H1 (cell line): ENCODE data around the gene RAB22A. TPM values are rescaled to one million over a fixed set of nuclear protein-coding genes. Genes with fewer than 3 reads are reported as not detected.

ENCODE experiments used
- CTCF ChIA-PET: fragments of 300-600 bp; sonication (Branson Sonifier 250); formaldehyde crosslinking; loops from one replicate; lab custom pipeline; 2021; ENCODE audit not compliant: partially characterized antibody; lab: Charles Lee
- POLR2A ChIA-PET: fragments of 300-600 bp; sonication (Branson Sonifier 250); formaldehyde crosslinking; loops from one replicate; lab custom pipeline; 2021; ENCODE audit warnings: inconsistent platforms; ENCODE audit not compliant: partially characterized antibody; lab: Charles Lee
- DNase-seq, 2 experiments: peaks; one replicate each; pipeline versions ENCODE4 v3.0.0 to v3.0.0-alpha.2; 2010 to 2022; ENCODE audit warnings: low spot score in 2 of 2, low read depth in 1 of 2, mixed read lengths in 1 of 2
- FAIRE-seq: peaks from 2 replicates; lab custom pipeline; 2011; peaks lifted over from hg19 to GRCh38; lab: Jason Lieb, UNC
- H2AFZ ChIP-seq: 2 replicates; pipeline ENCODE4 v1.8.1; 2012; ENCODE audit warnings: low read length, inconsistent platforms
- H2AK5ac ChIP-seq: 2 replicates; pipeline ENCODE4 v1.6.1; 2013; ENCODE audit warnings: low read depth, low read length
- H2BK120ac ChIP-seq: replicated peaks from 2 replicates; pipeline ENCODE3; 2013; ENCODE audit warnings: low read depth, low read length, inconsistent platforms
- H2BK12ac ChIP-seq: 2 replicates; pipeline ENCODE4 v1.6.1; 2013; ENCODE audit warnings: low read depth, low read length
- H2BK15ac ChIP-seq: 2 replicates; pipeline ENCODE4 v1.6.1; 2013; ENCODE audit warnings: low read length
- H2BK20ac ChIP-seq: 2 replicates; pipeline ENCODE4 v1.6.1; 2013; ENCODE audit warnings: low read length
- H2BK5ac ChIP-seq: 2 replicates; pipeline ENCODE4 v1.6.1; 2013; ENCODE audit warnings: low read depth, low read length
- H3K14ac ChIP-seq: 2 replicates; pipeline ENCODE4 v1.6.1; 2013; ENCODE audit warnings: inconsistent platforms; ENCODE audit not compliant: insufficient read length
- H3K18ac ChIP-seq: 2 replicates; pipeline ENCODE4 v1.6.1; 2013; ENCODE audit warnings: low read length; ENCODE audit errors: extremely low read depth
- H3K23ac ChIP-seq: 2 replicates; pipeline ENCODE4 v1.6.1; 2013; ENCODE audit warnings: inconsistent platforms; ENCODE audit not compliant: insufficient read length
- H3K23me2 ChIP-seq: 2 replicates; pipeline ENCODE4 v1.6.1; 2013; ENCODE audit warnings: low read depth, low read length
- H3K27ac ChIP-seq: 2 replicates; pipeline ENCODE4 v1.6.1; 2011; ENCODE audit warnings: low read depth, low read length, inconsistent platforms
- H3K27me3 ChIP-seq, 4 experiments: replicated peaks in 1 of 4; 1 replicate in 1 of 4; 2 replicates in 3 of 4; pipeline versions ENCODE4 v1.6.1 to v1.8.1; 2011 to 2013; ENCODE audit warnings: low read length in 3 of 4, mild to moderate bottlenecking in 3 of 4, inconsistent platforms in 2 of 4, mixed read lengths in 2 of 4, moderate library complexity in 1 of 4; ENCODE audit not compliant: control insufficient read depth in 3 of 4, insufficient read depth in 3 of 4; ENCODE audit errors: extremely low read depth in 1 of 4
- H3K36me3 ChIP-seq, 4 experiments: 2 replicates each; pipeline versions ENCODE4 v1.6.1 to v1.8.1; 2011 to 2013; ENCODE audit warnings: mild to moderate bottlenecking in 4 of 4, low read length in 3 of 4, moderate library complexity in 2 of 4, control low read depth in 1 of 4, inconsistent platforms in 1 of 4; ENCODE audit not compliant: insufficient read depth in 4 of 4, control insufficient read depth in 2 of 4
- H3K4ac ChIP-seq: replicated peaks from 2 replicates; pipeline ENCODE3; 2013; ENCODE audit warnings: low read length, low read depth, mixed read lengths, inconsistent platforms; ENCODE audit not compliant: insufficient read length
- H3K4me1 ChIP-seq, 4 experiments: replicated peaks in 1 of 4; 1 replicate in 1 of 4; 2 replicates in 3 of 4; pipeline versions ENCODE4 v1.6.1 to v1.8.1; 2011 to 2013; ENCODE audit warnings: low read length in 3 of 4, inconsistent platforms in 2 of 4, mixed read lengths in 1 of 4; ENCODE audit not compliant: insufficient read depth in 4 of 4, control insufficient read depth in 3 of 4
- H3K4me2 ChIP-seq, 2 experiments: 2 replicates each; pipeline versions ENCODE4 v1.6.1 to v1.8.1; 2011 to 2013; ENCODE audit warnings: low read depth in 2 of 2, low read length in 2 of 2, control low read depth in 1 of 2, inconsistent platforms in 1 of 2, mild to moderate bottlenecking in 1 of 2; ENCODE audit not compliant: insufficient read depth in 1 of 2
- H3K4me3 ChIP-seq, 4 experiments: fragments of 200-600, 300-600 bp in 1 of 4; sonication (generic), shearing (Covaris generic), sonication (Bioruptor Twin) in 1 of 4; 2 replicates each; pipeline versions ENCODE4 v1.5.1 to v1.8.1; 2011 to 2016; ENCODE audit warnings: low read length in 4 of 4, low read depth in 3 of 4, control low read depth in 2 of 4, inconsistent platforms in 2 of 4, mild to moderate bottlenecking in 2 of 4, mixed read lengths in 1 of 4, moderate library complexity in 1 of 4; ENCODE audit not compliant: insufficient read depth in 2 of 4; ENCODE audit errors: extremely low read depth in 1 of 4
- H3K56ac ChIP-seq: replicated peaks from 2 replicates; pipeline ENCODE3; 2013; ENCODE audit warnings: low read depth, mild to moderate bottlenecking, mixed read lengths, low read length, inconsistent platforms; ENCODE audit not compliant: insufficient read length
- H3K79me1 ChIP-seq: 2 replicates; pipeline ENCODE4 v1.6.1; 2013; ENCODE audit warnings: low read depth, low read length, control low read depth
- H3K79me2 ChIP-seq, 2 experiments: 2 replicates each; pipeline versions ENCODE4 v1.6.1 to v1.8.1; 2012 to 2013; ENCODE audit warnings: low read length in 2 of 2, mild to moderate bottlenecking in 2 of 2, inconsistent platforms in 1 of 2; ENCODE audit not compliant: insufficient read depth in 2 of 2, control insufficient read depth in 1 of 2
- H3K9ac ChIP-seq, 4 experiments: replicated peaks in 1 of 4; 1 replicate in 1 of 4; 2 replicates in 3 of 4; pipeline versions ENCODE4 v1.6.1 to v1.8.1; 2011 to 2013; ENCODE audit warnings: low read depth in 3 of 4, low read length in 3 of 4, control low read depth in 2 of 4, mild to moderate bottlenecking in 2 of 4, moderate library complexity in 2 of 4, inconsistent platforms in 1 of 4; ENCODE audit errors: extremely low read depth in 1 of 4
- H3K9me3 ChIP-seq, 2 experiments: 2 replicates each; pipeline versions ENCODE4 v1.6.1 to v1.8.1; 2012 to 2013; ENCODE audit warnings: mild to moderate bottlenecking in 2 of 2, moderate library complexity in 2 of 2, control low read depth in 1 of 2, inconsistent platforms in 1 of 2, low read depth in 1 of 2, low read length in 1 of 2, mixed read lengths in 1 of 2; ENCODE audit not compliant: insufficient read depth in 2 of 2
- H4K20me1 ChIP-seq, 2 experiments: replicated peaks in 1 of 2; 2 replicates each; pipeline versions ENCODE3 to v1.8.1; 2011 to 2013; ENCODE audit warnings: inconsistent platforms in 2 of 2, low read length in 2 of 2, mild to moderate bottlenecking in 1 of 2; ENCODE audit not compliant: insufficient read depth in 2 of 2, control insufficient read depth in 1 of 2
- H4K5ac ChIP-seq: 2 replicates; pipeline ENCODE4 v1.6.1; 2013; ENCODE audit warnings: low read length, low read depth, mixed read lengths, inconsistent platforms; ENCODE audit not compliant: insufficient read length
- H4K8ac ChIP-seq: 2 replicates; pipeline ENCODE4 v1.8.0; 2013; ENCODE audit warnings: mild to moderate bottlenecking, moderate library complexity, low read length, inconsistent platforms; ENCODE audit not compliant: insufficient read depth; ENCODE audit errors: extremely low read depth
- H4K91ac ChIP-seq: replicated peaks from 2 replicates; pipeline ENCODE3; 2013; ENCODE audit warnings: low read length, mixed read lengths, inconsistent platforms; ENCODE audit not compliant: insufficient read length
- HDAC2 ChIP-seq, 2 experiments: fragments of 300-600 bp in 1 of 2; sonication (generic) in 1 of 2; IDR thresholded peaks; 2 replicates each; pipeline ENCODE4 v1.6.1; 2011 to 2012; ENCODE audit warnings: low read depth in 2 of 2, low read length in 2 of 2, mild to moderate bottlenecking in 2 of 2, moderate library complexity in 2 of 2, borderline replicate concordance in 1 of 2, inconsistent platforms in 1 of 2
- TBP ChIP-seq: IDR thresholded peaks from 2 replicates; pipeline ENCODE4 v1.6.1; 2011; ENCODE audit warnings: low read depth, low read length, improper control_type of control experiment
- ZNF274 ChIP-seq: IDR thresholded peaks from 2 replicates; pipeline ENCODE4 v1.7.0; 2012; ENCODE audit warnings: low read length, borderline replicate concordance; ENCODE audit errors: extremely low read depth
- WGBS, 2 experiments: shearing (Covaris generic) in 1 of 2; methylation state at CpG; one replicate each; pipeline versions ENCODE4 v1.1.6 to v1.1.7; 2013 to 2015; ENCODE audit warnings: low lambda C conversion rate in 2 of 2, mixed read lengths in 2 of 2, inconsistent platforms in 1 of 2, low coverage in 1 of 2, missing lambda C conversion rate in 1 of 2; ENCODE audit not compliant: insufficient replicate concordance in 2 of 2, insufficient coverage in 1 of 2, insufficient read length in 1 of 2; ENCODE audit errors: extremely low coverage in 1 of 2, missing lambda C conversion rate in 1 of 2; 5-methylcytosine and 5-hydroxymethylcytosine counted together
- polyA plus RNA-seq, 7 experiments: library from polyadenylated mRNA; depleted of rRNA in 3 of 7; stranded (reverse) in 5 of 7; unstranded in 2 of 7; fragments of >200 nt in 5 of 7; fragments of 200-250 nt in 2 of 7; gene quantifications; 1 replicate in 5 of 7; 2 replicates in 1 of 7; 4 replicates in 1 of 7; pipeline versions ENCODE4 v1.2.1 to v1.2.3, GENCODE V29; 2011 to 2013; ENCODE audit warnings: missing spikeins in 2 of 7, mixed read lengths in 2 of 7
- total RNA-seq: library from RNA; stranded (reverse); fragmentation: NEBNext Ultra II Directional; extraction: Animal tissue kit (Norgen Biotek cat#: 25700); gene quantifications from 2 replicates; pipeline ENCODE4 v1.2.1, GENCODE V29; 2021

The RAB22A gene
- total and polyA plus RNA-seq, 2 of the 8 experiments (the other 6 are each of a cell fraction or from before 2014, with no cell fraction given), result 3.1 to 6.6 TPM

DNA sequence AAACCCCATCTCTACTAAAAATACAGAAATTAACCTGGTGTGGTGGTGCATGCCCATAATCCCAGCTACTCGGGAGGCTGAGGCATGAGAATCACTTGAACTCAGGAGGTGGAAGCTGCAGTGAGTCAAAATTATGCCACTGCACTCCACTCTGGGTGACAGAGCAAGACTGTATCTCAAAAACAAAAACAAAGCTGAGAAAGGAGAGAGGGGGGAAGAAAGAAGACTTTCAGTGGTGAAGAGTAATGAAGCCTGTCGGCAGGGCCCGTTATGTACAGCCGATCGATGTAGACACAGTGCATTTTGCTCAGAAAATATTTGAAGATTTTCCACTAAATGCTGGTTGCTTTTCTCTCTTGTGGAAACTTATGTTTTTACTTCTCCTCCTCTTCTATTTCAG is 93.3 kb downstream of the RAB22A start:
- no peak overlapping the region for H3K14ac ChIP-seq
- POLR2A ChIA-PET, result no interaction called here
- peaks cover 0 to 4% (median 3%) of the 10 kb centered on the region in 4 experiments; a peak in 2 of 7 replicates for H3K4me1 ChIP-seq
- 97% methylated on average over 5 of the region's 5 CpGs; no CpG with 5 or more reads in 1 of the 2 experiments for WGBS, 2 experiments
- peaks cover 19 to 99% of the 10 kb centered on the region in 2 experiments for H3K79me2 ChIP-seq
- H4K8ac ChIP-seq, result no peak overlapping the region
- no peak overlapping the region for H2AK5ac ChIP-seq
- no peaks in the 10 kb centered on the region; the same call in 1 of the 2 replicates for H3K23me2 ChIP-seq
- no peaks in the 10 kb centered on the region for H3K9me3 ChIP-seq
- H3K79me1 ChIP-seq, result peaks cover 11% of the 10 kb centered on the region
- H3K4ac ChIP-seq, result no peak overlapping the region
- H2BK20ac ChIP-seq, result no peak overlapping the region
- no peak overlapping the region for H4K5ac ChIP-seq
- no peak overlapping the region for H3K56ac ChIP-seq
- H2BK15ac ChIP-seq, result no peak overlapping the region
- TF ChIP-seq TBP (no peak), ZNF274 (no peak), HDAC2 (IDR thresholded peaks at IDR 0.05; ENCODE audit: borderline replicate concordance in 1 of 2, low read depth in 2 of 2, low read length in 2 of 2) (no peak)
- FAIRE-seq (no peak), DNase-seq (no peak)
- H3K27me3 ChIP-seq, result no peaks in the 10 kb centered on the region
- peaks cover 2 to 5% of the 10 kb centered on the region in 2 experiments for H4K20me1 ChIP-seq
- CTCF ChIA-PET, result interaction anchor here (1.0 to 1.6 kb wide), 3 partner anchors 9 to 45 kb away, joined by 3 to 4 read pairs (median 3); no protein-coding TSS in a partner anchor
- H3K9ac ChIP-seq, result no peak overlapping the region
- H3K18ac ChIP-seq, result no peak overlapping the region
- no peak overlapping the region for H3K4me2 ChIP-seq
- no peaks in the 10 kb centered on the region for H3K36me3 ChIP-seq
- H2BK120ac ChIP-seq, result no peak overlapping the region
- H2BK5ac ChIP-seq, result no peak overlapping the region
- no peak overlapping the region for H3K4me3 ChIP-seq
- H2BK12ac ChIP-seq, result no peak overlapping the region
- no peak overlapping the region for H3K27ac ChIP-seq
- H3K23ac ChIP-seq, result no peak overlapping the region
- no peak overlapping the region for H4K91ac ChIP-seq
- no peak overlapping the region for H2AFZ ChIP-seq
